Body of pancreas (tissue), 4 donors: Measurements from ENCODE around the gene TCEANC2. TPM values are rescaled to one million over a fixed set of nuclear protein-coding genes. Genes with fewer than 3 reads are reported as not detected.
A peak's percentile ranks its signal among the peaks of the same experiment; 100 is the strongest.

Experiments used
- ATAC-seq: fragments of 150-250 bp; one replicate; pipeline ENCODE4 v1.9.1; 2016
- DNase-seq, 4 donors: peaks; one replicate each; pipeline ENCODE4 v3.0.0-alpha.2; 2019
- H3K27ac ChIP-seq, 4 donors: fragments of 200-600 bp; sonication (generic); 1 replicate in 3 of 4; 2 replicates in 1 of 4; pipeline versions ENCODE4 v1.5.1 to v1.6.1; 2016 to 2019; ENCODE audit warnings: mild to moderate bottlenecking in 1 of 4, mixed read lengths in 1 of 4, moderate library complexity in 1 of 4
- H3K27me3 ChIP-seq, 2 donors: fragments of 200-600 bp; sonication (generic); one replicate each; pipeline ENCODE4 v1.6.0; 2016; ENCODE audit warnings: mild to moderate bottlenecking in 1 of 2
- H3K36me3 ChIP-seq, 2 donors: fragments of 200-600 bp; sonication (generic); replicated peaks in 1 of 2; 2 replicates each; pipeline ENCODE4 v1.5.1; 2016; ENCODE audit warnings: low read depth in 2 of 2; ENCODE audit not compliant: insufficient read depth in 1 of 2
- H3K4me1 ChIP-seq: fragments of 200-600 bp; sonication (generic); one replicate; pipeline ENCODE4 v1.6.0; 2016
- H3K4me3 ChIP-seq, 2 donors: fragments of 200-600 bp; sonication (generic); 1 replicate in 1 of 2; 2 replicates in 1 of 2; pipeline ENCODE4 v1.5.1; 2016 to 2019
- H3K9me3 ChIP-seq, 3 donors: fragments of 200-600 bp; sonication (generic); 1 replicate in 2 of 3; 2 replicates in 1 of 3; pipeline ENCODE4 v1.5.1; 2016
- POLR2A ChIP-seq, 3 donors: fragments of 450-650 bp; IDR thresholded peaks; one replicate each; pipeline ENCODE4 v1.6.1; 2016; ENCODE audit warnings: antibody characterized with exemption in 3 of 3, mild to moderate bottlenecking in 2 of 3
- WGBS, 2 donors: methylation state at CpG; one replicate each; pipeline ENCODE4 v1.1.5; 2017; 5-methylcytosine and 5-hydroxymethylcytosine counted together
- intact Hi-C: fragments of 100-400 bp; cut with DNase I; formaldehyde crosslinking; loops from one replicate; pipeline ENCODE4 v1.15.1; 2023
- total RNA-seq, 2 donors: library from RNA; depleted of rRNA; stranded (reverse); fragments of >200 nt; gene quantifications; one replicate each; pipeline ENCODE4 v1.1.0, GENCODE V29; 2016
- TF ChIP-seq, protein P1 (sequence below), 7 experiments: fragments of 450-650 bp in 4 of 7; fragments of 200-600 bp in 3 of 7; sonication (generic) in 3 of 7; IDR thresholded peaks; one replicate each; pipeline ENCODE4 v1.5.1; 2016 to 2019; ENCODE audit warnings: antibody characterized with exemption in 7 of 7

TCEANC2 gene
- total RNA-seq, 2 donors from 2014 or later: 1.3 to 2.9 TPM

DNA sequence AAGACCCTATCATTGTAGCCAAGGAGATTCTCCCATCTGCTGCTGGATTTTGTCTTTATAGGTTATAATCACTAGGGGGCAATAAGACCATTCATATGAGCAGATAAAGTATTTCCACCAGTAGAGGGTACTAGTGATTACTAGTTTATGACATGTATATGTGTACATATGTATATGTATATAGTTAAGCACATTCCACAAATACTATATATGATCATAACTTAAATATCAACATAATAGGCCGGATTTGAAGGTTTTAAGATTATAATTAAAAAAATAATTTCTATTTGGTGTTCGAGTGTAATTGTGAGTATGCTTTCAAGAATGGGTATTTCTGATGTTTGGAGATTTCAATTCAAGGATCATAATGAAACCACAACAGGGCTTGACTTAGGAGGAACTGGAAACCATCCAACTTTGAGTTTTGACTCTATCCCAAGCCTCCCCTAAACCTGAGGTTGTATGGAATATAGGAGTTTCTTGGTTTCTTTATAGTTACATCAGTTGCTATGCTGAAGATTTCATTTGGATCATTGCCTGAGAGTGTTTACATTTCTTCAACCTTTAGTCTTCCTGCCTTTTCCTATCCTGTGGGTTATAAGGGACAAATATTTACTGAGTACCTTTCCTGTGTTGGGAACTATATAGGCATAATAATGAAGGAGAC, 16.9 kb downstream of the TCEANC2 start:
- no peaks in the 10 kb centered on the region for H3K36me3 ChIP-seq
- no peaks in the 10 kb centered on the region for H3K9me3 ChIP-seq
- DNase-seq (no peak), ATAC-seq (peak; percentile 75)
- no peaks in the 10 kb centered on the region for H3K27me3 ChIP-seq
- WGBS, 2 donors: 35% methylated on average over 2 of the region's 2 CpGs
- no peak overlapping the region for H3K27ac ChIP-seq
- intact Hi-C loops: loop anchor here (10.0 kb wide), 2 partner anchors 324 to 744 kb away; no protein-coding TSS in a partner anchor
- H3K4me3 ChIP-seq: no peak overlapping the region
- TF ChIP-seq, protein P1, sequence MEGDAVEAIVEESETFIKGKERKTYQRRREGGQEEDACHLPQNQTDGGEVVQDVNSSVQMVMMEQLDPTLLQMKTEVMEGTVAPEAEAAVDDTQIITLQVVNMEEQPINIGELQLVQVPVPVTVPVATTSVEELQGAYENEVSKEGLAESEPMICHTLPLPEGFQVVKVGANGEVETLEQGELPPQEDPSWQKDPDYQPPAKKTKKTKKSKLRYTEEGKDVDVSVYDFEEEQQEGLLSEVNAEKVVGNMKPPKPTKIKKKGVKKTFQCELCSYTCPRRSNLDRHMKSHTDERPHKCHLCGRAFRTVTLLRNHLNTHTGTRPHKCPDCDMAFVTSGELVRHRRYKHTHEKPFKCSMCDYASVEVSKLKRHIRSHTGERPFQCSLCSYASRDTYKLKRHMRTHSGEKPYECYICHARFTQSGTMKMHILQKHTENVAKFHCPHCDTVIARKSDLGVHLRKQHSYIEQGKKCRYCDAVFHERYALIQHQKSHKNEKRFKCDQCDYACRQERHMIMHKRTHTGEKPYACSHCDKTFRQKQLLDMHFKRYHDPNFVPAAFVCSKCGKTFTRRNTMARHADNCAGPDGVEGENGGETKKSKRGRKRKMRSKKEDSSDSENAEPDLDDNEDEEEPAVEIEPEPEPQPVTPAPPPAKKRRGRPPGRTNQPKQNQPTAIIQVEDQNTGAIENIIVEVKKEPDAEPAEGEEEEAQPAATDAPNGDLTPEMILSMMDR (IDR thresholded peaks at IDR 0.05): peak; percentile 72 to 93 (median 88)
- no peak for TF ChIP-seq POLR2A (IDR thresholded peaks at IDR 0.05)
- H3K4me1 ChIP-seq: no peaks in the 10 kb centered on the region

- no peaks in the 10 kb centered on the region for H3K36me3 ChIP-seq
- DNase-seq (no peak), ATAC-seq (no peak)
- H3K9me3 ChIP-seq: no peaks in the 10 kb centered on the region
- H3K27me3 ChIP-seq: no peaks in the 10 kb centered on the region
- no peak for TF ChIP-seq POLR2A (IDR thresholded peaks at IDR 0.05)
- TF ChIP-seq, protein P1 (IDR thresholded peaks at IDR 0.05): no peak
- H3K27ac ChIP-seq: no peak overlapping the region
- no peak overlapping the region for H3K4me3 ChIP-seq
- peaks cover 25% of the 10 kb centered on the region for H3K4me1 ChIP-seq
- intact Hi-C loops: loop anchor here (10.0 kb wide), 2 partner anchors 317 to 737 kb away; no protein-coding TSS in a partner anchor
Observed at GRCh38 chr1:54077359-54077758, 24.0 kb downstream of the TCEANC2 start.

- intact Hi-C loops: no loop called here
- no peak for DNase-seq
- no peak for ATAC-seq
Observed at GRCh38 chr1:54080598-54081049, 27.2 kb downstream of the TCEANC2 start.

GRCh38 chr1:54081306-54082270, 28.2 kb downstream of the TCEANC2 start:
- no peaks in the 10 kb centered on the region for H3K36me3 ChIP-seq
- no peaks in the 10 kb centered on the region for H3K9me3 ChIP-seq
- no peak for TF ChIP-seq POLR2A (IDR thresholded peaks at IDR 0.05)
- TF ChIP-seq, protein P1 (IDR thresholded peaks at IDR 0.05): peak; percentile 66 to 78 (median 70)
- no peak overlapping the region for H3K4me3 ChIP-seq
- H3K4me1 ChIP-seq: peaks cover 25% of the 10 kb centered on the region
- 64 to 71% methylated on average over 8 of the region's 8 CpGs for WGBS, 2 donors
- H3K27ac ChIP-seq: no peak overlapping the region
- intact Hi-C loops: no loop called here
- H3K27me3 ChIP-seq: no peaks in the 10 kb centered on the region
- DNase-seq (peak; percentile 80 to 85 (median 82)), ATAC-seq (peak; percentile 95)

More at GRCh38 chr1:54080598-54081049, 27.2 kb downstream of the TCEANC2 start:
- Histone ChIP-seq H3K9me3 (no peaks in the 10 kb centered on the region), H3K36me3 (no peaks in the 10 kb centered on the region), H3K4me3 (no peak overlapping the region), H3K4me1 (peaks cover 25% of the 10 kb centered on the region), H3K27ac (no peak overlapping the region), H3K27me3 (no peaks in the 10 kb centered on the region)
- WGBS, 2 donors: 79 to 80% methylated on average over 2 of the region's 2 CpGs
- no peak for TF ChIP-seq POLR2A (IDR thresholded peaks at IDR 0.05)
- TF ChIP-seq, protein P1 (IDR thresholded peaks at IDR 0.05): no peak
